ENCODE measurements around the gene FCHSD2. TPM values are rescaled to one million over a fixed set of nuclear protein-coding genes. Genes with fewer than 3 reads are reported as not detected.

FCHSD2 gene
- total and polyA plus RNA-seq, 3 experiments from 2014 or later: 21.2 to 28.3 (median 28.0) TPM

GRCh38 chr11:72962717-72963116, 179.4 kb downstream of the FCHSD2 start:
- ChIA-PET CTCF (no interaction called here), POLR2A (interaction anchor here (0.6 kb wide), 1 partner anchor 45 kb away, joined by 3 read pairs; no protein-coding TSS in a partner anchor)
- H3K27me3 Mint-ChIP-seq: peaks cover 0 to 1% of the 10 kb centered on the region in 2 donors
- Histone ChIP-seq H3K27me3 (ENCODE audit: insufficient read depth, low read length, poor library complexity, severe bottlenecking) (no peaks in the 10 kb centered on the region), H3K27ac (ENCODE audit: low read depth, low read length) (no peak overlapping the region), H3K4me1 (ENCODE audit: insufficient read depth, low read length) (no peaks in the 10 kb centered on the region), H3K9me3 (ENCODE audit: low read length) (no peaks in the 10 kb centered on the region), H3K36me3 (ENCODE audit: insufficient read depth, low read length) (no peaks in the 10 kb centered on the region), H3K4me3 (ENCODE audit: low read length) (no peak overlapping the region)
- H3K4me1 Mint-ChIP-seq: peaks cover 0 to 10% (median 3%) of the 10 kb centered on the region in 3 donors
- H3K36me3 Mint-ChIP-seq: peaks cover 6 to 40% (median 15%) of the 10 kb centered on the region in 3 donors
- H3K9me3 Mint-ChIP-seq: no peaks in the 10 kb centered on the region
- no peak for DNase-seq
- H3K27ac Mint-ChIP-seq: no peak overlapping the region
- no peak overlapping the region for H3K4me3 Mint-ChIP-seq

GRCh38 chr11:72962084-72962483, 180.0 kb downstream of the FCHSD2 start:
- Histone ChIP-seq H3K9me3 (ENCODE audit: low read length) (no peaks in the 10 kb centered on the region), H3K4me3 (ENCODE audit: low read length) (no peak overlapping the region), H3K4me1 (ENCODE audit: insufficient read depth, low read length) (no peaks in the 10 kb centered on the region), H3K27ac (ENCODE audit: low read depth, low read length) (no peak overlapping the region), H3K27me3 (ENCODE audit: insufficient read depth, low read length, poor library complexity, severe bottlenecking) (no peaks in the 10 kb centered on the region), H3K36me3 (ENCODE audit: insufficient read depth, low read length) (no peaks in the 10 kb centered on the region)
- no peak overlapping the region for H3K27ac Mint-ChIP-seq
- peaks cover 10 to 41% (median 18%) of the 10 kb centered on the region in 3 donors for H3K36me3 Mint-ChIP-seq
- ChIA-PET POLR2A (no interaction called here), CTCF (no interaction called here)
- H3K4me1 Mint-ChIP-seq: peaks cover 0 to 5% (median 3%) of the 10 kb centered on the region in 3 donors
- no peak for DNase-seq
- no peak overlapping the region for H3K4me3 Mint-ChIP-seq
- H3K27me3 Mint-ChIP-seq: peaks cover 0 to 1% of the 10 kb centered on the region in 2 donors
- no peaks in the 10 kb centered on the region for H3K9me3 Mint-ChIP-seq

GRCh38 chr11:72959998-72960731, 182.0 kb downstream of the FCHSD2 start:
- ChIA-PET POLR2A (no interaction called here), CTCF (no interaction called here)
- no peaks in the 10 kb centered on the region for H3K9me3 ChIP-seq (ENCODE audit: low read length)
- no peak overlapping the region for H3K4me3 Mint-ChIP-seq
- H3K27ac ChIP-seq (ENCODE audit: low read depth, low read length): no peak overlapping the region
- no peak overlapping the region for H3K4me3 ChIP-seq (ENCODE audit: low read length)
- DNase-seq: no peak
- H3K27ac Mint-ChIP-seq: no peak overlapping the region
- H3K4me1 Mint-ChIP-seq: no peaks in the 10 kb centered on the region
- no peaks in the 10 kb centered on the region for H3K9me3 Mint-ChIP-seq
- H3K27me3 Mint-ChIP-seq: peaks cover 0 to 1% of the 10 kb centered on the region in 2 donors
- H3K4me1 ChIP-seq (ENCODE audit: insufficient read depth, low read length): no peaks in the 10 kb centered on the region
- H3K27me3 ChIP-seq (ENCODE audit: insufficient read depth, low read length, poor library complexity, severe bottlenecking): no peaks in the 10 kb centered on the region
- H3K36me3 Mint-ChIP-seq: peaks cover 10 to 32% (median 16%) of the 10 kb centered on the region in 3 donors
- H3K36me3 ChIP-seq (ENCODE audit: insufficient read depth, low read length): no peaks in the 10 kb centered on the region

GRCh38 chr11:72958791-72959190, 183.3 kb downstream of the FCHSD2 start:
- Mint-ChIP-seq H3K9me3 (no peaks in the 10 kb centered on the region), H3K27me3 (peaks cover 0 to 1% of the 10 kb centered on the region in 2 donors), H3K4me3 (no peak overlapping the region), H3K36me3 (peaks cover 4 to 25% (median 12%) of the 10 kb centered on the region in 3 donors), H3K4me1 (peaks cover 0 to 2% (median 0%) of the 10 kb centered on the region in 3 donors), H3K27ac (no peak overlapping the region)
- Histone ChIP-seq H3K27me3 (ENCODE audit: insufficient read depth, low read length, poor library complexity, severe bottlenecking) (no peaks in the 10 kb centered on the region), H3K9me3 (ENCODE audit: low read length) (no peaks in the 10 kb centered on the region), H3K27ac (ENCODE audit: low read depth, low read length) (no peak overlapping the region), H3K4me1 (ENCODE audit: insufficient read depth, low read length) (no peaks in the 10 kb centered on the region), H3K36me3 (ENCODE audit: insufficient read depth, low read length) (no peaks in the 10 kb centered on the region), H3K4me3 (ENCODE audit: low read length) (no peak overlapping the region)
- DNase-seq: no peak
- POLR2A ChIA-PET: no interaction called here
- CTCF ChIA-PET: no interaction called here

GRCh38 chr11:72955466-72955865, 186.7 kb downstream of the FCHSD2 start:
- H3K27ac Mint-ChIP-seq: no peak overlapping the region
- Histone ChIP-seq H3K9me3 (ENCODE audit: low read length) (no peaks in the 10 kb centered on the region), H3K4me1 (ENCODE audit: insufficient read depth, low read length) (no peaks in the 10 kb centered on the region), H3K4me3 (ENCODE audit: low read length) (no peak overlapping the region), H3K36me3 (ENCODE audit: insufficient read depth, low read length) (no peaks in the 10 kb centered on the region), H3K27me3 (ENCODE audit: insufficient read depth, low read length, poor library complexity, severe bottlenecking) (no peaks in the 10 kb centered on the region), H3K27ac (ENCODE audit: low read depth, low read length) (no peak overlapping the region)
- peaks cover 4 to 18% (median 10%) of the 10 kb centered on the region in 3 donors for H3K36me3 Mint-ChIP-seq
- no peak for DNase-seq
- no peak overlapping the region for H3K4me3 Mint-ChIP-seq
- H3K4me1 Mint-ChIP-seq: peaks cover 0 to 2% (median 0%) of the 10 kb centered on the region in 3 donors
- no peaks in the 10 kb centered on the region for H3K9me3 Mint-ChIP-seq
- H3K27me3 Mint-ChIP-seq: no peaks in the 10 kb centered on the region
- CTCF ChIA-PET: no interaction called here
- POLR2A ChIA-PET: no interaction called here

GRCh38 chr11:72954860-72955259, 187.3 kb downstream of the FCHSD2 start:
- DNase-seq: no peak
- Mint-ChIP-seq H3K27me3 (no peaks in the 10 kb centered on the region), H3K4me3 (no peak overlapping the region), H3K9me3 (no peaks in the 10 kb centered on the region), H3K27ac (peak overlapping the region in 1 of 8 donors; percentile 18), H3K4me1 (peaks cover 0 to 2% (median 0%) of the 10 kb centered on the region in 3 donors), H3K36me3 (peaks cover 4 to 12% (median 12%) of the 10 kb centered on the region in 3 donors)
- H3K27ac ChIP-seq (ENCODE audit: low read depth, low read length): no peak overlapping the region
- H3K36me3 ChIP-seq (ENCODE audit: insufficient read depth, low read length): no peaks in the 10 kb centered on the region
- no peaks in the 10 kb centered on the region for H3K27me3 ChIP-seq (ENCODE audit: insufficient read depth, low read length, poor library complexity, severe bottlenecking)
- H3K4me1 ChIP-seq (ENCODE audit: insufficient read depth, low read length): no peaks in the 10 kb centered on the region
- no peaks in the 10 kb centered on the region for H3K9me3 ChIP-seq (ENCODE audit: low read length)
- POLR2A ChIA-PET: no interaction called here
- no peak overlapping the region for H3K4me3 ChIP-seq (ENCODE audit: low read length)
- CTCF ChIA-PET: no interaction called here

GRCh38 chr11:72953637-72954036, 188.5 kb downstream of the FCHSD2 start:
- Histone ChIP-seq H3K9me3 (ENCODE audit: low read length) (no peaks in the 10 kb centered on the region), H3K4me3 (ENCODE audit: low read length) (no peak overlapping the region), H3K4me1 (ENCODE audit: insufficient read depth, low read length) (no peaks in the 10 kb centered on the region), H3K27ac (ENCODE audit: low read depth, low read length) (no peak overlapping the region), H3K36me3 (ENCODE audit: insufficient read depth, low read length) (no peaks in the 10 kb centered on the region), H3K27me3 (ENCODE audit: insufficient read depth, low read length, poor library complexity, severe bottlenecking) (no peaks in the 10 kb centered on the region)
- peaks cover 0 to 2% (median 0%) of the 10 kb centered on the region in 3 donors for H3K4me1 Mint-ChIP-seq
- no peak overlapping the region for H3K4me3 Mint-ChIP-seq
- ChIA-PET CTCF (no interaction called here), POLR2A (interaction anchor here (0.7 kb wide), 1 partner anchor 189 kb away, joined by 3 read pairs; no protein-coding TSS in a partner anchor)
- no peak overlapping the region for H3K27ac Mint-ChIP-seq
- H3K27me3 Mint-ChIP-seq: no peaks in the 10 kb centered on the region
- peaks cover 4 to 14% (median 8%) of the 10 kb centered on the region in 3 donors for H3K36me3 Mint-ChIP-seq
- DNase-seq: no peak
- no peaks in the 10 kb centered on the region for H3K9me3 Mint-ChIP-seq

GRCh38 chr11:72951888-72952287, 190.2 kb downstream of the FCHSD2 start:
- H3K4me1 Mint-ChIP-seq: peaks cover 0 to 2% (median 0%) of the 10 kb centered on the region in 3 donors
- H3K4me1 ChIP-seq (ENCODE audit: insufficient read depth, low read length): no peaks in the 10 kb centered on the region
- no peaks in the 10 kb centered on the region for H3K9me3 ChIP-seq (ENCODE audit: low read length)
- H3K27me3 ChIP-seq (ENCODE audit: insufficient read depth, low read length, poor library complexity, severe bottlenecking): no peaks in the 10 kb centered on the region
- ChIA-PET CTCF (no interaction called here), POLR2A (no interaction called here)
- H3K27ac ChIP-seq (ENCODE audit: low read depth, low read length): no peak overlapping the region
- H3K36me3 ChIP-seq (ENCODE audit: insufficient read depth, low read length): no peaks in the 10 kb centered on the region
- H3K4me3 Mint-ChIP-seq: no peak overlapping the region
- H3K36me3 Mint-ChIP-seq: peaks cover 0 to 8% (median 1%) of the 10 kb centered on the region in 3 donors
- H3K27me3 Mint-ChIP-seq: no peaks in the 10 kb centered on the region
- H3K4me3 ChIP-seq (ENCODE audit: low read length): no peak overlapping the region
- no peak overlapping the region for H3K27ac Mint-ChIP-seq
- no peak for DNase-seq
- H3K9me3 Mint-ChIP-seq: no peaks in the 10 kb centered on the region

Measured in CD8-positive, alpha-beta memory T cell (primary cell).